GM19324 (cell line): ENCODE measurements around the gene IFT52.
"Not testable (repeated sequence)": the region's sequence is repeated elsewhere in the genome, so short reads cannot be mapped to it uniquely, and the experiment has no call there.

Experiments
- ATAC-seq: cut with Tn5 transposase; IDR thresholded peaks from one replicate; pipeline ENCODE4 v1.9.1; 2021; ENCODE audit warnings: mild to moderate bottlenecking, moderate library complexity; ENCODE audit not compliant: unreplicated experiment, low FRiP score

The IFT52 gene

DNA sequence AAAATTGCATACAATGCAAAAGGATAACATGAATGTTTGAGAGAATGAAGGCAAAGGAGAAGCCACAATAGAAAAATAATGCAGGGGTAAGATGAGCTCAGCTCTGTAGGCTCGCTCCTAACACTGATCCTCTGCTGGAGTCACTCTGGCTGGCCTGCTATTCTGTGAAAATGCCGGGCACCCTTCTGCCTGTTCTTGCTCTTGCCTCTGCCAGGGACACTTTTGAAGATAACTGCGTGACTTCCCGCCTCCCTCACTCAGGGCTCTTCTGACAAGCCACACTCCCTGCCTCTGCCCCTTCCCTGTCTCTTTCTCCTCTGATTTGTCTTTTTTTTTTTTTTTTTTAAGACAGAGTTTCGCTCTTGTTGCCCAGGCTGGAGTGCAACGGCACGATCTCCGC, 40.9 kb downstream of the IFT52 start:
- ATAC-seq: no peak

- no peak for ATAC-seq
Observed at GRCh38 chr20:43636429-43636828, 45.7 kb downstream of the IFT52 start.

GRCh38 chr20:43642548-43642947, 51.8 kb downstream of the IFT52 start:
- ATAC-seq: no peak

DNA sequence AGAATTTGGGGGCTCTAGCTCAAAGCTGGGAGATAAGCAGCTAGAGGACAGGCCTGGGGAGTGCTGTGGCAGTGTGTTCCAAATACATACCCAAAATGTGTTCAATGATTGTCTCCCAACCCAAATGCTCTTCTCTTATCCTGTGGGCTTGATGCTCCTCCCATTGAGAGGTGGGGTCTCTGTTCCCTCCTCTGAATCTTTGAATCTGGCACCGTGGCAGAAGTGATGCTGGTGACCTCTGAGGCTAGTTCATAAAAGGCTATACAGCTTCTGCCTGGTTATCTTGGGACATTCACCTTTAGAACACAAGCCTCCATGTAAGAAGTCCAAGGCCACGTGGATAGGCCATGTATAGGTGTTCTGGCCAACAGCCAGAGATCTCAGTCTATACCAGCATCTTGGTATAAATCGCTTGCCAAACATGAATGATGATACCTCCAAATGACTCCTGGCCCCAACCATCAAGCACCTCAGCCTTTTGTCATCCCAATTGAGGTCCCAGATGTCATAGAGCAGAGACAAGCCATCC, 60.3 kb downstream of the IFT52 start:
- no peak for ATAC-seq

DNA sequence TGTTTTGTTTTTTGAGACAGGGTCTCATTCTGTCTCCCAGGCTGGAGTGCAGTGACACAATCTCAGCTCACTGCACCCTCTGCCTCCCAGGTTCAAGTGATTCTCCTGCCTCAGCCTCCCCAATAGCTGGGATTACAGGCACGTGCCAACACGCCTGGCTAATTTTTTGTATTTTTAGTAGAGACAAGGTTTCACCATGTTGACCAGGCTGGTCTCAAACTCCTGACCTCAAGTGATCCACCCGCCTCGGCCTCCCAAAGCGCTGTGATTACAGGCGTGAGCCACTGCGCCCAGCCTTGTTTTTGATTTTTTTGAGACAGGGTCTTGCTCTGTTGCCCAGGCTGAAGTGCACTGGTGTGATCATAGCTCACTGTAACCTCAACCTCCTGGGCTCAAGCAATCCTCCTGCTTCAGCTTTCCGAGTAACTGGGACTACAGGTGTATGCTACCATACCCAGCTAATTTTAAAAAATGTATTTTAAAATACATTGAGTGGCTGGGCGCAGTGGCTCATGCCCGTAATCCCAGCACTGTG, 61.0 kb downstream of the IFT52 start:
- ATAC-seq: not testable (repeated sequence)

DNA sequence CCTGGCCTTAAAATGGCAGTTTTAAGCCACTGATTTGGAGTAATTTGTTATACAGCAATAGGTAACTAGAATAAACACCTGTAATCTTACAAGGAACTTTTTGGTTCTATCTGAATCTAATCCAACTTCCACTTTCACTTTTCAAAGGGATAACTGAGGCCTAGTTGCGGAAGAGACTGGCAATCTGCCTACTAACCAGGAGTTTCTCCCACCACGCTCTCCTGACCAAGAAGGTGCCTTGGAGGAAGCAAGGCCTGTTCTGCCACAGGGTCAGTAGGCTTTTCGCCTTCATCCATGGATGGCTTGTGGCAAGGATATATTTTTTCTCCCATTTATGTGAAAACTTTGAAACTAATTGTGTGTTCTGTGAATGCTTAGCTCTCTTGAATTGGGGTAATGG, 63.2 kb downstream of the IFT52 start:
- no peak for ATAC-seq

DNA sequence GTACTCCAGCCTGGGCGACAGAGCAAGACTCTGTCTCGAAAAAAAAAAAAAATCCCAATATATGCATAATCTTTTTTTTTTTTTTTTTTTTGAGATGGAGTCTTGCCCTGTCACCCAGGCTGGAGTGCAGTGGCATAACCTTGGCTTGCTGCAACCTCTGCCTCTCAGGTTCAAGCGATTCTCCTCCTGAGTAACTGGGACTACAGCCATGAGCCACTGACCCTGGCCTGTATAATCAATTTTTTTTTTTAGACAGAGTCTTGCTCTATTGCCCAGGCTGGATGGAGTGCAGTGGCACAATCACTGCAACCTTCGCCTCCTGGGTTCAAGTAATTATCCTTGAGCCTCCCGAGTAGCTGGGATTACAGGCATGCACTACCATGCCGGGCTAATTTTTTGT, 64.4 kb downstream of the IFT52 start:
- ATAC-seq: not testable (repeated sequence)

DNA sequence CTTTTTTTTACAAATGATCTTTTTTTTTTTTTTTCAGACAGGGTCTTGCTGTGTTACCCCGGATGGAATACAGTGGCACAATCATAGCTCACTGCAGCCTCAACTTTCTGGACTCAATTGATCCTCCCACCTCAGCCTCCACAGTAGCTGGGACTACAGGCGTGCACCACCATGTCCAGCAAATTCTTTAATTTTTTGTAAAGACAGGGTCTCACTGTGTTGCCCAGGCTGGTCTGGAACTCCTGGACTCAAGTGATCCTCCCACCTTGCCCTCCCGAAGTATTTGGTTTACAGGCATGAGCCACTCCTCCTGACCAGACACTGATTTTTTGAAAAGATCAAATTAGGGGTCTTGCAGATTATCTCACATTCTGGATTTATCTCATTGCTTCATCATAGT, 65.2 kb downstream of the IFT52 start:
- ATAC-seq: no peak

DNA sequence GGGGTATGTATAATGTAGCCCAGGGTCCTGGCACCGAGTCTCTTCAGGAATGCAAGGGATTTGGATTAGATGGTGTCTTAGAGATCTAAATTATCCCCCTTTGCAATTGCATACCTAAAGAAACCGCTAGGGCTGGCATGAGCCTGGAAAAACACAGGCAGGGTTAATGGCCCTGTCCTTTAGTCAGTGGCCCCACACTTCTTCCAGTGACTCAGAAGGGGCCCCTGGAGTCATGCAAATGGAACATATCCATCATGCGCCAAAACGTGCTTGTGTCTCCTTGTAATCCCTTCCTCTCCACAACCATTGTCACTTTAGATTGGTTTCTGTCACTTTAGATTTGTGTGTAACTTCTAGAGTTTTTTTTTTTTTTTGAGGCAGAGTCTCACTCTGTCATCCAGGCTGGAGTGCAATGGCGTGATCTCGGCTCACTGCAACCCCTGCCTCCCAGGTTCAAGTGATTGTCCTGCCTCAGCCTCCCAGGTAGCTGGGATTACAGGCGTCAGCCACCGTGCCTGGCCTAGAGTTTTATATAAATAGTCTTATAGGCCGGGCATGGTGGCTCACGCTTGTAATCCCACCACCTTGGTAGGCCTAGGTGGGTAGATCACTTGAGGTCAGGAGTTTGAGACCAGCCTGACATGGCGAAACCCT, 67.5 kb downstream of the IFT52 start:
- no peak for ATAC-seq

- no peak for ATAC-seq
Observed at GRCh38 chr20:43658723-43659419, 68.1 kb downstream of the IFT52 start.

DNA sequence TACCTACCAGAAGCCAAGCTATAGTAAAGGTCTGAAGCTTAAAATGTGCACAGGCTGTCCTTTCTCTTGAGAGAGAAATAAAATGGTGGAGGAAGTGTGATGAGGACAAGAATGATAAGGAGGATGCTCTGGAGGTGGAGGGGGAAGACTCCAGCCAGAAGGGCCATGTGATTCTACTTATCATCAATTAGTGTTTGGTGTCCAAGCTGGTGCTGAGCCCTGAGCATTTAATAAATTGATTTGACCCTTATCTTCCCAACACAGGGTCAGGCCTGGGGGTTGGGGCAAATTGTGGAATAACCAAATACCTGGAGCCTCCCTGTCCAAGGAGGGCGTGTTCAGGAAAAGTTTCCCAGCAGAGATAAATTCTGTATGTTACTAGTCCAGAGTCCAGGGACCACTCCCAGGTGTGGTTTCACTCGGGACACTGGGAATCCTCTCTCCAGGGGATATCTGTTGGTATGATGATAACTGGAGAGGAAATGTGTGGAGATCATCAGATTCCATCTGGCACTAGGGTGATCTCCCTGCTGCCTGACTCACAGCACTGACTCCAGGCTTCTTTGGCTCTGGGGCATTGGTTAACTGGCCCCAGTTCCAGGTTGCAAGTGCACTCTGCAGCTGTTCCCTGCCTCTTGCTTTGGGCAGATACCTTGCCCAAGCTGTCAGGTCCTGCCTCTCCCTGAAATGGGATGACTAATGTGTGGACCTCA, 72.4 kb downstream of the IFT52 start:
- ATAC-seq: no peak

DNA sequence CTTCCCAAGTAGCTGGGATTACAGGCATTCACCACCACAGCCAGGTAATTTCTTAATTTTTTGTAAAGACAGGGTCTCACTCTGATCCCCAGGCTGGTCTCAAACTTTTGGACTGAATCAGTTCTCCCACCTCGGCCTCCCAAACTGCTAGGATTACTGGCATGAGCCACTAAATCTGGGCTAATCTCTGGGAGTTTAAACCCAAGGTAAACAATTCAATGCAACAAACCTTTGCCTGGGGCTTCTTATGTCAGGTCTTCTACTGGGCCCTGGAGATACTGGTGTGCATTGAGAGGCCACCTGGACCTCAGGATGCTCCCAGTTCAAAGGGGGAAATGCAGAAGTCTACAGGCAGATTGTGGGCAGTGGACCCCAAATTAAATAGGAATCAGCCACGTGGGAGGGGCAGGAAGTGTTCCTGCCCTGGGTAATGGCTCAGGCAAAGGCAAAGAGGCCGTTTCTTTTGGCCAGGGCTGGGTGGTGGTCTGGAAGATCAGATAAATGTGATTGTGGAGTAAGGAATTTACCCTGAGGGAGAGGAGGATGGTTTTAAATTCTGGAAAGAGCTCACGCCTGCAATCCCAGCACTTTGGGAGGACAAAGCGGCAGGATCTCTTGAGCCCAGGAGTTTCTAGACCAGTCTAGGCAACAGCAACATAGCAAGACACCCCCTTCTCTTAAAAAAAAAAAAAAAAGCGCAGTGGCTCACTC, 74.9 kb downstream of the IFT52 start:
- no peak for ATAC-seq

DNA sequence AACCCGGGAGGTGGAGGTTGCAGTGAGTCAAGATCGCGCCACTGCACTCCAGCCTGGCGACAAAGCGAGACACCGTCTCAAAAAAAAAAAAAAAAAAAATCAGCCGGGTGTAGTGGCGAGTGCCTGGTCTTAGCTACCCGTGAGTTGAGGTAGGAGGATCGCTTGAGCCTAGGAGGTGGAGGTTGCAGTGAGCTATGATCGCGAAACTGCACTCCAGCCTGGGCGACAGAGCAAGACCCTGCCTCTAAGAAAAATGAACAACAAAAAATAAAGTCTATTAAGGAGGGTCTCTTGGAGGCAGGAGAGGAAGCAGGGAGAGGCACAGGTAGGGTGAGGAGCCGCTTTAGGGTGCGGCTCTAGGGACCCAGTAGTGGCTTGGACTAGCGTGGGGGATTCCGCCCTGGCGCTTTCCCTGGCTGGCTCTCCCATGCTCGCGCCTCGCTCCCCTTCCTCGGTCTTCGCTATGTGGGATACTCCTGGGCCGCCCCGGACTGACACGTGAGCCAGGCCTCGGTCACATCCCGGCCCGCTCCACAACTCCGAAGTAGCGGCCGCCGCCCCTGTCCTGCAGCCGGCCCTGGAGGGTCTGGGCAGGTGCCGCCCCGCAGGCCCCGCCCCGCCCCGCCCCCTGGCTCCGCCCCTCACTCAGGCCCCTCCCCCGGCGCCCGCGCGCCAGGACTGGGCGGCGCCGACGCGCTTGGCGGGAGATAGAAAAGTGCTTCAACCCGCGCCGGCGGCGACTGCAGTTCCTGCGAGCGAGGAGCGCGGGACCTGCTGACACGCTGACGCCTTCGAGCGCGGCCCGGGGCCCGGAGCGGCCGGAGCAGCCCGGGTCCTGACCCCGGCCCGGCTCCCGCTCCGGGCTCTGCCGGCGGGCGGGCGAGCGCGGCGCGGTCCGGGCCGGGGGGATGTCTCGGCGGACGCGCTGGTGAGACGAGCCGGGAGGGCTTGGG, 75.9 kb downstream of the IFT52 start, which contains the start of gene MYBL2:
Gene MYBL2 (plus strand): TSS at position 739 of the 953 bp plus-strand sequence. CDS start 170 bp downstream, at position 909.
- ATAC-seq: peak; percentile 65

- ATAC-seq: peak; percentile 14
Observed at GRCh38 chr20:43667341-43668132, 76.8 kb downstream of the IFT52 start.

DNA sequence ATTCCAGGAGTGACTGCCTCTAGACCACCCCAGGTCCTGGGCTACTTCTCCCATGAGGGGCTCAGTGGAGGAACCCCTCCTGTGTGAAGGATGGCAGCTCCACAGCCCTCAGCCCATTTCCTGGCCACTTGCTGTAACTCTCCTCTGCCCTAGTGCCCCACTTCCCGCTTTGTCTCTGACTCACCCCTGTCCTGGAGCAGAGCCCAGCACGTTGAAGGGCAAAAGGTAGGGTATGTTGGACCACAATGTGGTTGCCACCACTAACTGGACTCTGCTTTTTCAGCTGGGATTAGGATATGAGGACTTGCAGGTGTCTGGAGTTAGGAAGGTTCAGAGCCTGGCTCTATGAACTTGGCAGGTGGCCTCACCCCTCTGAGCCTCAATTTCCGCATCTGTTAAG, 78.6 kb downstream of the IFT52 start:
- ATAC-seq: no peak

- no peak for ATAC-seq
Observed at GRCh38 chr20:43670423-43670822, 79.7 kb downstream of the IFT52 start.

DNA sequence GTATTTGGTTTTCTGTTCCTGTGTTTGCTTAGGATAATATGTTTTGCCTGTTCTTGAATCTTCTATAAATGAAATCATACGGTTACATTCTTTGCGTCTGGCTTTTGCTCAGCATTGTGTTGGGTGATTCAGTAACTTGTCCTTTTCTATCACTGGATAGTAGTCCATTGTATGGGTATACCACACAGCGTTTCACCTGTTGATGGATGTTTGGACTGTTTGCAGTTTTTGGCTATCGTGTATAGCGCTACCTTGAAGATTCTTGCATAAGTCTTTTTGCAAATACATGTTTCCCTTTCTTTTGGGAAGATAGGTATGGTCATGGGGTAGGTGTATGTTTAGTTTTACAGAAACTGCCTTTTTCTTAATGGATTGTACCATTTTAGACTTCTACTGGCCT, 85.6 kb downstream of the IFT52 start:
- ATAC-seq: no peak

GRCh38 chr20:43680981-43681380, 90.2 kb downstream of the IFT52 start:
- no peak for ATAC-seq
